CD4-positive, alpha-beta T cell treated with Interleukin-4 for 4 hours (primary cell): Measurements from ENCODE around the gene CASP2.
"Not testable (repeated sequence)": the region's sequence is repeated elsewhere in the genome, so short reads cannot be mapped to it uniquely, and the experiment has no call there.

Experiments used
- DNase-seq: peaks from one replicate; pipeline ENCODE4 v3.0.0-alpha.2; 2020

The CASP2 gene

GRCh38 chr7:143287935-143288826 is at the start of gene CASP2:
TSS of gene CASP2 (plus strand) at chr7:143288351. CDS start at chr7:143288456, 105 bp downstream.
- DNase-seq, result peak; percentile 99

- no peak for DNase-seq
Observed at GRCh38 chr7:143239813-143240212, 48.3 kb upstream of the CASP2 start.

GRCh38 chr7:143240291-143241168 is 47.6 kb upstream of the CASP2 start:
- peak; percentile 85 for DNase-seq

- DNase-seq, result no peak
Observed at GRCh38 chr7:143242306-143242705, 45.8 kb upstream of the CASP2 start.

- DNase-seq, result no peak
Observed at GRCh38 chr7:143243111-143243510, 45.0 kb upstream of the CASP2 start.

- no peak for DNase-seq
Observed at GRCh38 chr7:143243614-143244013, 44.5 kb upstream of the CASP2 start.

- DNase-seq, result no peak
Observed at GRCh38 chr7:143244321-143244720, 43.8 kb upstream of the CASP2 start.

GRCh38 chr7:143245123-143245522 is 43.0 kb upstream of the CASP2 start:
- peak; percentile 65 for DNase-seq

GRCh38 chr7:143247372-143247771 is 40.8 kb upstream of the CASP2 start:
- DNase-seq, result no peak

- DNase-seq, result no peak
Observed at GRCh38 chr7:143248761-143249354, 39.3 kb upstream of the CASP2 start.

- no peak for DNase-seq
Observed at GRCh38 chr7:143250199-143250598, 38.0 kb upstream of the CASP2 start.

GRCh38 chr7:143250822-143251221 is 37.3 kb upstream of the CASP2 start:
- peak; percentile 74 for DNase-seq

GRCh38 chr7:143252006-143252405 is 36.1 kb upstream of the CASP2 start:
- peak; percentile 46 for DNase-seq

- peak; percentile 28 for DNase-seq
Observed at GRCh38 chr7:143255564-143255963, 32.6 kb upstream of the CASP2 start.

- DNase-seq, result no peak
Observed at GRCh38 chr7:143256325-143256724, 31.8 kb upstream of the CASP2 start.

- no peak for DNase-seq
Observed at GRCh38 chr7:143256932-143257331, 31.2 kb upstream of the CASP2 start.

GRCh38 chr7:143257501-143257900 is 30.6 kb upstream of the CASP2 start:
- no peak for DNase-seq

- peak; percentile 62 for DNase-seq
Observed at GRCh38 chr7:143258831-143259230, 29.3 kb upstream of the CASP2 start.

- peak; percentile 24 for DNase-seq
Observed at GRCh38 chr7:143259765-143260164, 28.4 kb upstream of the CASP2 start.

GRCh38 chr7:143261901-143262300 is 26.2 kb upstream of the CASP2 start:
- DNase-seq, result no peak

- DNase-seq, result peak; percentile 81
Observed at GRCh38 chr7:143263266-143264195, 24.6 kb upstream of the CASP2 start, which contains the start of gene GSTK1. TSS of gene GSTK1 (plus strand) at chr7:143263441. CDS start at chr7:143263514, 73 bp downstream.

GRCh38 chr7:143264196-143264568 is 24.0 kb upstream of the CASP2 start:
- DNase-seq, result not testable (repeated sequence)
